Neural cell (in vitro differentiated cells): ENCODE measurements around the gene SENP8. TPM values are rescaled to one million over a fixed set of nuclear protein-coding genes. Genes with fewer than 3 reads are reported as not detected.

Experiments used
- H2AFZ ChIP-seq: fragments of 200-600, 300-800 bp; sonication (generic), shearing (Covaris generic); 2 replicates; pipeline ENCODE4 v1.6.0; 2014; ENCODE audit warnings: low read depth, mild to moderate bottlenecking, antibody characterized with exemption, low read length, moderate library complexity
- H3F3A ChIP-seq: fragments of 200-600 bp; shearing (Covaris generic); 2 replicates; pipeline ENCODE4 v1.6.1; 2016; ENCODE audit warnings: mild to moderate bottlenecking, moderate library complexity, mixed read lengths, antibody characterized with exemption, low read length; ENCODE audit not compliant: insufficient read depth, poor library complexity, severe bottlenecking
- H3K27ac ChIP-seq: fragments of 200-600, 300-800 bp; sonication (generic), shearing (Covaris generic); 2 replicates; pipeline ENCODE4 v1.5.1; 2014; ENCODE audit warnings: mild to moderate bottlenecking, low read length, moderate library complexity
- H3K27me3 ChIP-seq: fragments of 300-800, 200-600 bp; sonication (generic), shearing (Covaris generic); 2 replicates; pipeline ENCODE4 v1.6.0; 2014; ENCODE audit warnings: mild to moderate bottlenecking, low read depth, low read length, moderate library complexity; ENCODE audit not compliant: insufficient read depth
- H3K36me3 ChIP-seq: fragments of 300-800, 200-600 bp; sonication (generic), shearing (Covaris generic); 2 replicates; pipeline ENCODE4 v1.5.1; 2014; ENCODE audit warnings: mild to moderate bottlenecking, antibody characterized with exemption, low read length, moderate library complexity; ENCODE audit not compliant: insufficient read depth
- H3K4me2 ChIP-seq: fragments of 300-800, 200-600 bp; sonication (generic), shearing (Covaris generic); 2 replicates; pipeline ENCODE4 v1.6.0; 2014; ENCODE audit warnings: mild to moderate bottlenecking, low read length
- H3K4me3 ChIP-seq: fragments of 300-800, 200-600 bp; sonication (generic), shearing (Covaris generic); 2 replicates; pipeline ENCODE4 v1.5.1; 2014; ENCODE audit warnings: mild to moderate bottlenecking, low read length, moderate library complexity
- H3K79me2 ChIP-seq: fragments of 200-600 bp; shearing (Covaris generic); replicated peaks from 2 replicates; pipeline ENCODE4 v1.6.0; 2014; ENCODE audit warnings: mild to moderate bottlenecking, low read length, moderate library complexity; ENCODE audit not compliant: insufficient read depth
- H3K9ac ChIP-seq: fragments of 300-800, 200-600 bp; sonication (generic), shearing (Covaris generic); 2 replicates; pipeline ENCODE4 v1.6.1; 2016; ENCODE audit warnings: mild to moderate bottlenecking, low read length, mixed read lengths
- H3K9me2 ChIP-seq: fragments of 200-600 bp; shearing (Covaris generic); 2 replicates; pipeline ENCODE4 v1.6.1; 2016; ENCODE audit warnings: mild to moderate bottlenecking, low read length, mixed read lengths; ENCODE audit not compliant: insufficient read depth
- H3K9me3 ChIP-seq: fragments of 200-600, 300-800 bp; sonication (generic), shearing (Covaris generic); 2 replicates; pipeline ENCODE4 v1.6.1; 2016; ENCODE audit warnings: mild to moderate bottlenecking, mixed run types, low read length, moderate library complexity, mixed read lengths
- H4K20me1 ChIP-seq: fragments of 200-600 bp; shearing (Covaris generic); 2 replicates; pipeline ENCODE4 v1.6.1; 2016; ENCODE audit warnings: mild to moderate bottlenecking, mixed run types; ENCODE audit not compliant: insufficient read depth
- CTCF ChIP-seq: fragments of 450-650 bp; IDR thresholded peaks from 2 replicates; pipeline ENCODE4 v1.5.1; 2014; ENCODE audit warnings: antibody characterized with exemption, mild to moderate bottlenecking, moderate library complexity; ENCODE audit not compliant: poor library complexity, severe bottlenecking
- EP300 ChIP-seq: fragments of 450-650 bp; conservative IDR thresholded peaks from 2 replicates; pipeline ENCODE4 v1.6.1; 2014; ENCODE audit warnings: antibody characterized with exemption, mild to moderate bottlenecking, moderate library complexity; ENCODE audit not compliant: poor library complexity, severe bottlenecking
- EZH2 ChIP-seq: fragments of 200-600, 300-800 bp; shearing (Covaris generic), sonication (generic); IDR thresholded peaks from 2 replicates; pipeline ENCODE4 v1.6.1; 2014; ENCODE audit warnings: antibody characterized with exemption, low read length, borderline replicate concordance, mild to moderate bottlenecking; ENCODE audit not compliant: insufficient read depth, poor library complexity, severe bottlenecking
- MXI1 ChIP-seq: fragments of 450-650 bp; conservative IDR thresholded peaks from 2 replicates; pipeline ENCODE4 v1.6.1; 2014; ENCODE audit warnings: antibody characterized with exemption, mild to moderate bottlenecking; ENCODE audit not compliant: poor library complexity, severe bottlenecking
- POLR2AphosphoS5 ChIP-seq: IDR thresholded peaks from 2 replicates; pipeline ENCODE4 v1.6.1; 2012
- RAD21 ChIP-seq: fragments of 450-650 bp; conservative IDR thresholded peaks from 2 replicates; pipeline ENCODE4 v1.6.1; 2014; ENCODE audit warnings: antibody characterized with exemption, mild to moderate bottlenecking, moderate library complexity
- REST ChIP-seq: IDR thresholded peaks from 2 replicates; pipeline ENCODE4 v1.6.1; 2012; ENCODE audit warnings: borderline replicate concordance
- SMC3 ChIP-seq: fragments of 450-650 bp; conservative IDR thresholded peaks from 2 replicates; pipeline ENCODE4 v1.6.1; 2014; ENCODE audit warnings: antibody characterized with exemption, mild to moderate bottlenecking, moderate library complexity; ENCODE audit not compliant: poor library complexity
- TAF1 ChIP-seq: IDR thresholded peaks from 2 replicates; pipeline ENCODE4 v1.6.1; 2012; ENCODE audit warnings: low read depth
- polyA plus RNA-seq: library from polyadenylated mRNA; depleted of rRNA; stranded (reverse); fragments of >200 nt; gene quantifications from 2 replicates; pipeline ENCODE4 v1.2.3, GENCODE V29; 2014

SENP8 gene
- polyA plus RNA-seq, 1 donor from 2014 or later, result 3.2 TPM

- H3K4me2 ChIP-seq, result no peak overlapping the region
- H3K4me3 ChIP-seq, result no peak overlapping the region
- H3K27ac ChIP-seq, result no peak overlapping the region
Observed at GRCh38 chr15:72179950-72180581, 61.9 kb downstream of the SENP8 start.

GRCh38 chr15:72180761-72181324 lies 62.6 kb downstream of the SENP8 start:
- no peaks in the 10 kb centered on the region for H3F3A ChIP-seq
- no peaks in the 10 kb centered on the region for H4K20me1 ChIP-seq
- no peak overlapping the region for H2AFZ ChIP-seq
- H3K36me3 ChIP-seq, result no peaks in the 10 kb centered on the region
- H3K27me3 ChIP-seq, result peaks cover 16% of the 10 kb centered on the region
- H3K79me2 ChIP-seq, result no peaks in the 10 kb centered on the region
- H3K4me2 ChIP-seq, result no peak overlapping the region
- no peak overlapping the region for H3K27ac ChIP-seq
- no peaks in the 10 kb centered on the region for H3K9me3 ChIP-seq
- H3K4me3 ChIP-seq, result no peak overlapping the region
- no peak overlapping the region for H3K9ac ChIP-seq
- H3K9me2 ChIP-seq, result no peaks in the 10 kb centered on the region
- TF ChIP-seq REST (no peak), EP300 (no peak), CTCF (no peak), RAD21 (no peak), TAF1 (no peak)

More at GRCh38 chr15:72179950-72180581, 61.9 kb downstream of the SENP8 start:
- Histone ChIP-seq H3K79me2 (no peaks in the 10 kb centered on the region), H3K36me3 (no peaks in the 10 kb centered on the region), H3F3A (no peaks in the 10 kb centered on the region), H3K27me3 (peaks cover 16% of the 10 kb centered on the region), H3K9me3 (no peaks in the 10 kb centered on the region), H3K9me2 (no peaks in the 10 kb centered on the region), H3K9ac (no peak overlapping the region), H4K20me1 (no peaks in the 10 kb centered on the region), H2AFZ (no peak overlapping the region)
- TF ChIP-seq EP300 (no peak), TAF1 (no peak), REST (no peak), POLR2AphosphoS5 (no peak), RAD21 (no peak), CTCF (no peak), EZH2 (no peak), MXI1 (no peak), SMC3 (no peak)
